ENCODE data around the gene PASK. TPM values are rescaled to one million over a fixed set of nuclear protein-coding genes. Genes with fewer than 3 reads are reported as not detected.

Gene PASK
- polyA plus RNA-seq, 4 donors: 4.7 to 14.7 (median 6.2) TPM

GRCh38 chr2:241074901-241075540 is 74.3 kb downstream of the PASK start:
- H3K9me3 ChIP-seq (ENCODE audit: control insufficient read depth in 2 of 2, insufficient read depth in 1 of 2, low read depth in 1 of 2, low read length in 1 of 2): no peaks in the 10 kb centered on the region
- no peak for FAIRE-seq
- no peak overlapping the region for H3K4me3 ChIP-seq (ENCODE audit: low read depth in 1 of 3, low read length in 3 of 3)
- no peak overlapping the region for H3K27ac ChIP-seq (ENCODE audit: low read depth in 1 of 3, low read length in 2 of 3)
- WGBS, 3 donors: 93 to 96% (median 96%) methylated on average over 16 of the region's 16 CpGs
- no peaks in the 10 kb centered on the region for H3K4me1 ChIP-seq (ENCODE audit: control insufficient read depth in 3 of 3, insufficient read depth in 2 of 3, low read depth in 1 of 3, low read length in 2 of 3)
- H3K27me3 ChIP-seq (ENCODE audit: control insufficient read depth in 3 of 3, insufficient read depth in 3 of 3, low read length in 3 of 3): peaks cover 0 to 10% (median 0%) of the 10 kb centered on the region in 3 donors
- peaks cover 2 to 20% (median 4%) of the 10 kb centered on the region in 3 donors for H3K36me3 ChIP-seq (ENCODE audit: control insufficient read depth in 3 of 3, insufficient read depth in 2 of 3, low read depth in 1 of 3, low read length in 3 of 3)
- no peak for DNase-seq

- no peaks in the 10 kb centered on the region for H3K9me3 ChIP-seq (ENCODE audit: control insufficient read depth in 2 of 2, insufficient read depth in 1 of 2, low read depth in 1 of 2, low read length in 1 of 2)
- no peak overlapping the region for H3K4me3 ChIP-seq (ENCODE audit: low read depth in 1 of 3, low read length in 3 of 3)
- WGBS, 3 donors: 89 to 92% (median 90%) methylated on average over 16 of the region's 16 CpGs
- FAIRE-seq (no peak), DNase-seq (no peak)
- peaks cover 2 to 20% (median 4%) of the 10 kb centered on the region in 3 donors for H3K36me3 ChIP-seq (ENCODE audit: control insufficient read depth in 3 of 3, insufficient read depth in 2 of 3, low read depth in 1 of 3, low read length in 3 of 3)
- H3K4me1 ChIP-seq (ENCODE audit: control insufficient read depth in 3 of 3, insufficient read depth in 2 of 3, low read depth in 1 of 3, low read length in 2 of 3): no peaks in the 10 kb centered on the region
- peaks cover 0 to 18% (median 0%) of the 10 kb centered on the region in 3 donors for H3K27me3 ChIP-seq (ENCODE audit: control insufficient read depth in 3 of 3, insufficient read depth in 3 of 3, low read length in 3 of 3)
- H3K27ac ChIP-seq (ENCODE audit: low read depth in 1 of 3, low read length in 2 of 3): no peak overlapping the region
Observed at GRCh38 chr2:241074065-241074818, 75.0 kb downstream of the PASK start.

GRCh38 chr2:241073166-241074064 is 75.9 kb downstream of the PASK start:
- WGBS, 3 donors: 71 to 77% (median 75%) methylated on average over 24 to 25 of the region's 25 CpGs
- H3K9me3 ChIP-seq (ENCODE audit: control insufficient read depth in 2 of 2, insufficient read depth in 1 of 2, low read depth in 1 of 2, low read length in 1 of 2): no peaks in the 10 kb centered on the region
- H3K27ac ChIP-seq (ENCODE audit: low read depth in 1 of 3, low read length in 2 of 3): no peak overlapping the region
- H3K36me3 ChIP-seq (ENCODE audit: control insufficient read depth in 3 of 3, insufficient read depth in 2 of 3, low read depth in 1 of 3, low read length in 3 of 3): peaks cover 2 to 20% (median 4%) of the 10 kb centered on the region in 3 donors
- H3K27me3 ChIP-seq (ENCODE audit: control insufficient read depth in 3 of 3, insufficient read depth in 3 of 3, low read length in 3 of 3): peaks cover 0 to 20% (median 0%) of the 10 kb centered on the region in 3 donors
- H3K4me3 ChIP-seq (ENCODE audit: low read depth in 1 of 3, low read length in 3 of 3): no peak overlapping the region
- FAIRE-seq (no peak), DNase-seq (no peak)
- H3K4me1 ChIP-seq (ENCODE audit: control insufficient read depth in 3 of 3, insufficient read depth in 2 of 3, low read depth in 1 of 3, low read length in 2 of 3): no peaks in the 10 kb centered on the region

GRCh38 chr2:241072553-241073165 is 76.6 kb downstream of the PASK start:
- H3K27me3 ChIP-seq (ENCODE audit: control insufficient read depth in 3 of 3, insufficient read depth in 3 of 3, low read length in 3 of 3): peaks cover 0 to 20% (median 0%) of the 10 kb centered on the region in 3 donors
- no peak for FAIRE-seq
- no peak overlapping the region for H3K4me3 ChIP-seq (ENCODE audit: low read depth in 1 of 3, low read length in 3 of 3)
- no peaks in the 10 kb centered on the region for H3K4me1 ChIP-seq (ENCODE audit: control insufficient read depth in 3 of 3, insufficient read depth in 2 of 3, low read depth in 1 of 3, low read length in 2 of 3)
- no peaks in the 10 kb centered on the region for H3K9me3 ChIP-seq (ENCODE audit: control insufficient read depth in 2 of 2, insufficient read depth in 1 of 2, low read depth in 1 of 2, low read length in 1 of 2)
- H3K27ac ChIP-seq (ENCODE audit: low read depth in 1 of 3, low read length in 2 of 3): no peak overlapping the region
- H3K36me3 ChIP-seq (ENCODE audit: control insufficient read depth in 3 of 3, insufficient read depth in 2 of 3, low read depth in 1 of 3, low read length in 3 of 3): peaks cover 2 to 20% (median 4%) of the 10 kb centered on the region in 3 donors
- DNase-seq: no peak
- 60 to 77% (median 73%) methylated on average over 14 of the region's 14 CpGs for WGBS, 3 donors

GRCh38 chr2:241072151-241072550 is 77.1 kb downstream of the PASK start:
- Histone ChIP-seq H3K36me3 (ENCODE audit: control insufficient read depth in 3 of 3, insufficient read depth in 2 of 3, low read depth in 1 of 3, low read length in 3 of 3) (peaks cover 2 to 20% (median 4%) of the 10 kb centered on the region in 3 donors), H3K4me1 (ENCODE audit: control insufficient read depth in 3 of 3, insufficient read depth in 2 of 3, low read depth in 1 of 3, low read length in 2 of 3) (no peaks in the 10 kb centered on the region), H3K27ac (ENCODE audit: low read depth in 1 of 3, low read length in 2 of 3) (no peak overlapping the region), H3K4me3 (ENCODE audit: low read depth in 1 of 3, low read length in 3 of 3) (no peak overlapping the region), H3K27me3 (ENCODE audit: control insufficient read depth in 3 of 3, insufficient read depth in 3 of 3, low read length in 3 of 3) (peaks cover 0 to 20% (median 0%) of the 10 kb centered on the region in 3 donors), H3K9me3 (ENCODE audit: control insufficient read depth in 2 of 2, insufficient read depth in 1 of 2, low read depth in 1 of 2, low read length in 1 of 2) (no peaks in the 10 kb centered on the region)
- WGBS, 3 donors: 78 to 86% (median 83%) methylated on average over 9 of the region's 9 CpGs
- DNase-seq: no peak
- no peak for FAIRE-seq

- FAIRE-seq (no peak), DNase-seq (no peak)
- Histone ChIP-seq H3K4me3 (ENCODE audit: low read depth in 1 of 3, low read length in 3 of 3) (no peak overlapping the region), H3K4me1 (ENCODE audit: control insufficient read depth in 3 of 3, insufficient read depth in 2 of 3, low read depth in 1 of 3, low read length in 2 of 3) (no peaks in the 10 kb centered on the region), H3K27me3 (ENCODE audit: control insufficient read depth in 3 of 3, insufficient read depth in 3 of 3, low read length in 3 of 3) (peaks cover 0 to 20% (median 0%) of the 10 kb centered on the region in 3 donors), H3K9me3 (ENCODE audit: control insufficient read depth in 2 of 2, insufficient read depth in 1 of 2, low read depth in 1 of 2, low read length in 1 of 2) (no peaks in the 10 kb centered on the region), H3K36me3 (ENCODE audit: control insufficient read depth in 3 of 3, insufficient read depth in 2 of 3, low read depth in 1 of 3, low read length in 3 of 3) (peaks cover 2 to 20% (median 4%) of the 10 kb centered on the region in 3 donors), H3K27ac (ENCODE audit: low read depth in 1 of 3, low read length in 2 of 3) (no peak overlapping the region)
- WGBS, 3 donors: 78 to 87% (median 79%) methylated on average over 25 of the region's 25 CpGs
Observed at GRCh38 chr2:241071677-241072111, 77.6 kb downstream of the PASK start.

GRCh38 chr2:241070811-241071676 is 78.2 kb downstream of the PASK start:
- Histone ChIP-seq H3K4me3 (ENCODE audit: low read depth in 1 of 3, low read length in 3 of 3) (no peak overlapping the region), H3K9me3 (ENCODE audit: control insufficient read depth in 2 of 2, insufficient read depth in 1 of 2, low read depth in 1 of 2, low read length in 1 of 2) (no peaks in the 10 kb centered on the region), H3K4me1 (ENCODE audit: control insufficient read depth in 3 of 3, insufficient read depth in 2 of 3, low read depth in 1 of 3, low read length in 2 of 3) (no peaks in the 10 kb centered on the region), H3K27ac (ENCODE audit: low read depth in 1 of 3, low read length in 2 of 3) (no peak overlapping the region), H3K27me3 (ENCODE audit: control insufficient read depth in 3 of 3, insufficient read depth in 3 of 3, low read length in 3 of 3) (peaks cover 0 to 20% (median 0%) of the 10 kb centered on the region in 3 donors), H3K36me3 (ENCODE audit: control insufficient read depth in 3 of 3, insufficient read depth in 2 of 3, low read depth in 1 of 3, low read length in 3 of 3) (peaks cover 2 to 18% (median 4%) of the 10 kb centered on the region in 3 donors)
- FAIRE-seq (no peak), DNase-seq (no peak)
- 78 to 81% (median 81%) methylated on average over 30 to 31 of the region's 31 CpGs for WGBS, 3 donors

All from small intestine (tissue), 7 donors.